Measurements from ENCODE around the gene LRRIQ1. TPM values are rescaled to one million over a fixed set of nuclear protein-coding genes. Genes with fewer than 3 reads are reported as not detected.

The LRRIQ1 gene
- total and polyA plus RNA-seq, 2 of the 13 experiments (the other 11 are each of a cell fraction or from before 2014, with no cell fraction given), result not detected

GRCh38 chr12:85260896-85261295 lies 224.7 kb downstream of the LRRIQ1 start:
- no peak for TF ChIP-seq ZNF530 (CRISPR knock-in tag; IDR thresholded peaks at IDR 0.05; ENCODE audit: low read depth)
- no peak for TF ChIP-seq PAXIP1 (CRISPR knock-in tag; conservative IDR thresholded peaks at IDR 0.05)
- no peak for TF ChIP-seq HOXA7 (CRISPR knock-in tag; IDR thresholded peaks at IDR 0.05)
- no peak for TF ChIP-seq ZNF274 (CRISPR knock-in tag; IDR thresholded peaks at IDR 0.05)
- no peak for TF ChIP-seq NR2F1 (CRISPR knock-in tag; IDR thresholded peaks at IDR 0.05)
- no peak for TF ChIP-seq ZNF775 (CRISPR knock-in tag; IDR thresholded peaks at IDR 0.05; ENCODE audit: borderline replicate concordance)
- TF ChIP-seq AKAP8 (CRISPR knock-in tag; IDR thresholded peaks at IDR 0.05), result no peak
- TF ChIP-seq ZNF629 (CRISPR knock-in tag; conservative IDR thresholded peaks at IDR 0.05), result no peak
- no peak for TF ChIP-seq ZNF552 (CRISPR knock-in tag; IDR thresholded peaks at IDR 0.05; ENCODE audit: borderline replicate concordance)
- no peak for TF ChIP-seq MAF1 (CRISPR knock-in tag; IDR thresholded peaks at IDR 0.05; ENCODE audit: borderline replicate concordance)
- TF ChIP-seq ZNF503 (CRISPR knock-in tag; IDR thresholded peaks at IDR 0.05), result no peak
- no peak for TF ChIP-seq POLR2G (IDR thresholded peaks at IDR 0.05; ENCODE audit: low read depth, low read length)
- TF ChIP-seq ELF3 (CRISPR knock-in tag; IDR thresholded peaks at IDR 0.05), result no peak
- no peak for TF ChIP-seq ZNF678 (CRISPR knock-in tag; IDR thresholded peaks at IDR 0.05)
- no peak for TF ChIP-seq ARID2 (CRISPR knock-in tag; IDR thresholded peaks at IDR 0.05; ENCODE audit: borderline replicate concordance)
- no peak for TF ChIP-seq ZNF33A (CRISPR knock-in tag; IDR thresholded peaks at IDR 0.05; ENCODE audit: borderline replicate concordance)
- no peak for TF ChIP-seq FOXA3 (CRISPR knock-in tag; IDR thresholded peaks at IDR 0.05)
- TF ChIP-seq ZBTB8A (CRISPR knock-in tag; IDR thresholded peaks at IDR 0.05; ENCODE audit: borderline replicate concordance, low read depth), result no peak
- no peak for TF ChIP-seq ZNF101 (CRISPR knock-in tag; IDR thresholded peaks at IDR 0.05; ENCODE audit: borderline replicate concordance, low read depth)

More at GRCh38 chr12:85260896-85261295, 224.7 kb downstream of the LRRIQ1 start:
- WGBS (ENCODE audit: low lambda C conversion rate), result 29% methylated on average over 3 of the region's 3 CpGs
- no peak overlapping the region for H3K4me3 ChIP-seq (replicated peaks in 1 of 3; ENCODE audit: insufficient read depth in 1 of 3, low read depth in 2 of 3, low read length in 3 of 3)
- no peaks in the 10 kb centered on the region for H3K36me3 ChIP-seq (replicated peaks in 1 of 2; ENCODE audit: control insufficient read depth in 1 of 2, insufficient read depth in 2 of 2, low read length in 2 of 2)
- ChIA-PET POLR2A (no interaction called here), CTCF (ENCODE audit: low intra/inter-chr PET ratio, low total read pairs) (no interaction called here)
- DNase-seq (ENCODE audit: low spot score), result no peak
- no peaks in the 10 kb centered on the region for H4K20me1 ChIP-seq (ENCODE audit: insufficient read depth, low read length)
- BruUV-seq (replicated peaks), result no TSS peak
- in situ Hi-C loops (cut with HindIII; ENCODE audit: extremely low pct_ligation_motif_present, low pct_unique_long_range_greater_than_20kb), result no loop called here
- no peaks in the 10 kb centered on the region for H3K27me3 ChIP-seq (ENCODE audit: control insufficient read depth in 1 of 2, insufficient read depth in 2 of 2, low read length in 2 of 2)
- H3K9me3 ChIP-seq (ENCODE audit: low read length), result no peaks in the 10 kb centered on the region
- intact Hi-C loops (cut with micrococcal nuclease; ENCODE audit: unreplicated experiment), result no loop called here
- no peaks in the 10 kb centered on the region for H3K79me2 ChIP-seq (ENCODE audit: insufficient read depth, low read length)
- ATAC-seq, result no peak
- H2AFZ ChIP-seq (ENCODE audit: low read length), result no peak overlapping the region
- H3K4me2 ChIP-seq (ENCODE audit: low read depth, low read length), result no peak overlapping the region
- no peak overlapping the region for H3K9ac ChIP-seq (ENCODE audit: insufficient read depth, low read depth, low read length)
- no peak overlapping the region for H3K27ac ChIP-seq (ENCODE audit: extremely low read length, insufficient read depth, low read length)
- FAIRE-seq, result no peak
- H3K4me1 ChIP-seq (ENCODE audit: insufficient read depth, low read length), result no peaks in the 10 kb centered on the region
